CD4-positive, alpha-beta T cell treated with Interleukin-1 beta for 1 hour (primary cell): ENCODE measurements around the gene ZBTB7B.

Experiments used
- DNase-seq, 2 donors: peaks; one replicate each; pipeline ENCODE4 v3.0.0-alpha.2; 2020 to 2022

ZBTB7B gene

GRCh38 chr1:155002464-155003226, at the start of gene ZBTB7B:
Gene ZBTB7B (plus strand): TSS chr1:155002802. CDS start chr1:155014661, 11,859 bp downstream.
- no peak for DNase-seq

GRCh38 chr1:154953611-154954038, 49.0 kb upstream of the ZBTB7B start:
- DNase-seq = no peak

GRCh38 chr1:154954541-154954940, 48.1 kb upstream of the ZBTB7B start:
- no peak for DNase-seq

- peak; percentile 98 for DNase-seq
Observed at GRCh38 chr1:154955039-154955717, 47.4 kb upstream of the ZBTB7B start.

GRCh38 chr1:154955718-154956543, 46.7 kb upstream of the ZBTB7B start, which contains the start of gene PBXIP1:
Gene PBXIP1 (minus strand): TSS chr1:154956099. CDS start chr1:154953721, 2,378 bp downstream.
- DNase-seq = peak; percentile 91 to 96

GRCh38 chr1:154956544-154956941, 46.1 kb upstream of the ZBTB7B start:
- DNase-seq = no peak

GRCh38 chr1:154957091-154957657, 45.4 kb upstream of the ZBTB7B start:
- no peak for DNase-seq

GRCh38 chr1:154958036-154958435, 44.6 kb upstream of the ZBTB7B start:
- DNase-seq = no peak

- DNase-seq = no peak
Observed at GRCh38 chr1:154958681-154959425, 43.7 kb upstream of the ZBTB7B start.

GRCh38 chr1:154959426-154959780, 43.2 kb upstream of the ZBTB7B start:
- no peak for DNase-seq

- no peak for DNase-seq
Observed at GRCh38 chr1:154960446-154961136, 42.0 kb upstream of the ZBTB7B start.

GRCh38 chr1:154961207-154962155, 41.1 kb upstream of the ZBTB7B start, which contains the start of gene PYGO2:
Gene PYGO2 (minus strand): TSS chr1:154961782. CDS start chr1:154961576, 206 bp downstream.
- DNase-seq = peak; percentile 82 to 84

GRCh38 chr1:154962156-154962749, 40.3 kb upstream of the ZBTB7B start:
- no peak for DNase-seq

- no peak for DNase-seq
Observed at GRCh38 chr1:154962795-154963330, 39.7 kb upstream of the ZBTB7B start.

GRCh38 chr1:154963643-154964042, 39.0 kb upstream of the ZBTB7B start:
- DNase-seq = no peak

GRCh38 chr1:154964359-154964758, 38.2 kb upstream of the ZBTB7B start:
- no peak for DNase-seq

- no peak for DNase-seq
Observed at GRCh38 chr1:154966111-154966510, 36.5 kb upstream of the ZBTB7B start.

GRCh38 chr1:154967331-154967950, 35.2 kb upstream of the ZBTB7B start:
- no peak for DNase-seq

GRCh38 chr1:154968731-154969130, 33.9 kb upstream of the ZBTB7B start:
- no peak for DNase-seq
